ENCODE data around the gene DRAXIN. TPM values are rescaled to one million over a fixed set of nuclear protein-coding genes. Genes with fewer than 3 reads are reported as not detected.

DRAXIN gene
- total RNA-seq, 1 experiment from 2014 or later, result 52.4 TPM

Other genes starting within 250 kb of the DRAXIN start
- gene DISP3, start 212.6 kb upstream of the DRAXIN start, total RNA-seq (2014; rRNA removed; shearing (Covaris generic)), result 5.8 and 6.1 TPM in 2 replicates
- gene FBXO2, start 37.3 kb upstream of the DRAXIN start, total RNA-seq (2014; rRNA removed; shearing (Covaris generic)), result 46.0 and 46.7 TPM in 2 replicates
- 24.5 and 32.4 TPM in 2 replicates for gene FBXO44, start 36.8 kb upstream of the DRAXIN start, total RNA-seq (2014; rRNA removed; shearing (Covaris generic))
- 1.7 and 3.4 TPM in 2 replicates for gene FBXO6, start 27.5 kb upstream of the DRAXIN start, total RNA-seq (2014; rRNA removed; shearing (Covaris generic))
- 786 and 983 TPM in 2 replicates for gene MAD2L2, start 10.6 kb upstream of the DRAXIN start, total RNA-seq (2014; rRNA removed; shearing (Covaris generic))
- gene AGTRAP, start 44.4 kb downstream of the DRAXIN start, total RNA-seq (2014; rRNA removed; shearing (Covaris generic)), result 162 and 166 TPM in 2 replicates
- gene C1orf167, start 70.5 kb downstream of the DRAXIN start, total RNA-seq (2014; rRNA removed; shearing (Covaris generic)), result 0.28 and 1.5 TPM in 2 replicates
- 18.9 and 19.5 TPM in 2 replicates for gene MTHFR, start 114.3 kb downstream of the DRAXIN start, total RNA-seq (2014; rRNA removed; shearing (Covaris generic))
- gene CLCN6, start 114.5 kb downstream of the DRAXIN start, total RNA-seq (2014; rRNA removed; shearing (Covaris generic)), result 14.0 and 22.9 TPM in 2 replicates
- 0.85 TPM in 1 of 2 replicates, not detected in the other for gene NPPA, start 156.1 kb downstream of the DRAXIN start, total RNA-seq (2014; rRNA removed; shearing (Covaris generic))
- gene NPPB, start 167.2 kb downstream of the DRAXIN start, total RNA-seq (2014; rRNA removed; shearing (Covaris generic)), result 1.5 and 20.3 TPM in 2 replicates
- 105 and 113 TPM in 2 replicates for gene KIAA2013, start 234.7 kb downstream of the DRAXIN start, total RNA-seq (2014; rRNA removed; shearing (Covaris generic))
- gene PLOD1, start 243.0 kb downstream of the DRAXIN start, total RNA-seq (2014; rRNA removed; shearing (Covaris generic)), result 90.7 and 103 TPM in 2 replicates

Measured in H7 (cell line).